ENCODE data around the gene ADGRD1. TPM values are rescaled to one million over a fixed set of nuclear protein-coding genes. Genes with fewer than 3 reads are reported as not detected.
"Not testable (repeated sequence)": the region's sequence is repeated elsewhere in the genome, so short reads cannot be mapped to it uniquely, and the experiment has no call there.

The ADGRD1 gene
- total RNA-seq, 1 donor from 2014 or later: not detected

DNA sequence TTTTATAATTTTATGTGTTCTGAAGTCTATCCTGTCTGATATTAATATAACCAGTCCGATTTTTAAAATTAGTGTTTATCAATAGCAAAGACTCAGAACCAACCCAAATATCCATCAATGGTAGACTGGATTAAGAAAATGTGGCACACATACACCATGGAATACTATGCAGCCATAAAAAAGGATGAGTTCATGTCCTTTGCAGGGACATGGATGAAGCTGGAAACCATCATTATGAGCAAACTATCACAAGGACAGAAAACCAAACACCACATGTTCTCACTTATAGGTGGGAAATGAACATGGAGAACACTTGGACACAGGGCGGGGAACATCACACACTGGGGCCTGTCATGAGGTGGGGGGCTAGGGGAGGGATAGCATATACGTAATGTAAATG is 16.2 kb upstream of the ADGRD1 start:
- not testable (repeated sequence) for DNase-seq (ENCODE audit: low read depth, low spot score)

DNA sequence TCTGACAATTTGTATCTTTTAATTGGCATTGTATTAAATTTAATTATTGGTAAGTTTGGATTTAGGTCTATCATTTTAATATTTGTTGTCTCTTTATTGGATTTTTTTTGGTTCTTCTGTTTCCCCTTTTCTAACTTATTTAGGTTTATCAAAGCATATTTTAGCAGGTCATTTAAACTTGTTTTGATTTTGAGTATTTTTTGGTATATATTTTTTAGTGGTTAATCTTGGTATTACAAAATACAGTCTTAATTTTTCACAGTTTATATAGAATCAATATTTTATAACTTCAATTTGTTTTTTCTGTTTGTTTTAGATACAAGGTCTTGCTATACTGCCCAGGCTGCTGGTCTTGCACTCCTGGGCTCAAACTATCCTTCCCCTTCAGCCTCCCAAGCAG is 15.5 kb upstream of the ADGRD1 start:
- DNase-seq (ENCODE audit: low read depth, low spot score): no peak

DNA sequence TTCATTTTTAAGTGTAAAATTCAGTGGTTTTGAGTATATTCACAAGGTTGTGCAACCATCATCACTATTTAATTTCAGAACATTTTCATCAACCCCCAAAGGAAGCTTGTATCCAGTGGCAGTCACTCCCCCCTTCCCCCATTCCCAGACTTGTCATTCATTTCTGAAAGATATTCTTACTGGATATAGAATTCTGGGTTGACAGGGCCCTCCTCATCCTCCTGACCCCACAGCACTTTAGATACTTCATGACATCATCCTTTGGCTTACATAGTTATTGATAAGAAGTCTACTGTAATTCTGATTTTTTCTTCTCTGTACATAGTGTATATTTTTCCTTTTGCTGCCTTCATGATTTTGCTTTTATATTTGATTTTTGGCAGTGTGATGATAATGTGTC is 8.8 kb upstream of the ADGRD1 start:
- no peak for DNase-seq (ENCODE audit: low read depth, low spot score)

DNA sequence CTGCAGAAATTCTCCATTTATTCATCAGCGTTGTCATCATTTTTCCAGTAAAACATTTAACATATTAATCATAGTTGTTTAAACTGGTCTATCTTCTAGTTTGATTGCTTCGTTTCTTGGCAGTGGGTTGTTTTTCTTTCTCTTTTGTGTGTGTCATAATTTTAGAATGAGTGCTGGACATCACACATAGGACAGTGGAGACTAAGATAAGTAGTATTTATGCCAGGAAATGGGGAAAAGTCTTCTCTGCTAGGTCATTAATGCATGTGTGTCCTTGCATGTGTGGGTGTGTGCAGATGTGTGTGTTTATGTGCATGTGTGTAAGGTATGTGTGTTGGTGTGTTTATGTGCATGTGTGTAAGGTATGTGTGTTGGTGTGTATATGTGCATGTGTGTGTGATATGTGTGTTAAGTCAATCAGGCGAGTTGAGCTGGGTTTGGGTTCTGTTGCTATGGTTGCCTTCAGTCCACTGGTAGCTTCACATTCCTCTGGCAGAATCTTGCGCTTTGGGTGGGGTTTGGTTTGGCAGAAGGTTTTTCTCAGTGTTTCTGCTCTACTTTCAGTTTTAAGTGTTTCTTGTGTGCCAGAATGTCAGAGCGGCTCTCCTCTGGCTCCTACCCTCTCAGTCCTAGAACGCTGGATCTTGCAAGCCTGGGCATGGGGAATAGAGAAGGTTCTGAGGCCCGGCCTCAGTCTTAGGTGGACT is 7.8 kb upstream of the ADGRD1 start:
- no peak for DNase-seq (ENCODE audit: low read depth, low spot score)

DNA sequence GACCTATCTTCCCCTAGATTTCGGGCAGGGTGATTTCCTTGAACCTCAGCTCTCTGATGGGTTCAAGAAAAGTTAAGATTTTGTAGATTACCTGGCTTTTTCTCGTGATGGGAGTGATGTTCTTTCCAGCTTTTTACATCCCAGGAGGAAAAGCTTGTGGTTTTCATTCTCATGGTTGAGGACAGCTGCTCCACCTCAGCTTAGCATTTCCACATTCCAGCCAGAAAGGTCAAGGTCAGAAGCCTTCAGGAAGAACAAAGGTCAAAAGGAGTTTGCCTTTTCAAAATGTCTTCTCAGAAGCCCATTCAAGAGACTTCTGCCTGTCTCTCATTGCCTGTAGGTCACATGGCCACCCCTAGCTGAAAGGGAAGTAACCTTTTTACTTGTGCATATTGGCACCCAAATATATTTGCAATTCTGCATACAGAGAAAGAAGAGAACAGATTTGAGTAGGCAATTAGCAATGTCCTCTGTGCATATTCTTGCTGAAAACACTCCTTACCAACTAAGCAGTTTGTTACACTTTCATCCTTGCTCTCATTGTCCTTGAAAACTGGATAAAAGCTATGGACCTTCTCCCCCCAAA is 6.6 kb upstream of the ADGRD1 start:
- DNase-seq (ENCODE audit: low read depth, low spot score): no peak

DNA sequence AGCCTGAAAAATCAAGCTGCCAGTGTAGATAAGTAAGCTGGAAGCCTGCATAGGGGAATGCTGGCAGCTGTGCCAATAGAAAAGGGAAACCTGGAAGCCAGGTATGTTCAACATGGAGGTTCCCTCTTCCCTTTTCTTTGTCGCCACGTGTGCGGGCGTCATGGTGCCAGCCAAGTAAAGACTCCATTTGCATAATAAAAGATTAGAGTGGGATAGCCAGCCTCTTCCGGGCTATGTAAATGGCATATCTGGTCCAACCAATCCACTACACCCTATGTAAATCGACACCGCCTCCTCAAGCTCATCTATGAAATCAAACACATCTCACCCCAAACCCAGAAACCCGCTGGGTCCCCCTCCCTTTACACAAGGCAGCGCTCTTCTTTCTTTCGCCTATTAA is 5.6 kb upstream of the ADGRD1 start:
- no peak for DNase-seq (ENCODE audit: low read depth, low spot score)

DNA sequence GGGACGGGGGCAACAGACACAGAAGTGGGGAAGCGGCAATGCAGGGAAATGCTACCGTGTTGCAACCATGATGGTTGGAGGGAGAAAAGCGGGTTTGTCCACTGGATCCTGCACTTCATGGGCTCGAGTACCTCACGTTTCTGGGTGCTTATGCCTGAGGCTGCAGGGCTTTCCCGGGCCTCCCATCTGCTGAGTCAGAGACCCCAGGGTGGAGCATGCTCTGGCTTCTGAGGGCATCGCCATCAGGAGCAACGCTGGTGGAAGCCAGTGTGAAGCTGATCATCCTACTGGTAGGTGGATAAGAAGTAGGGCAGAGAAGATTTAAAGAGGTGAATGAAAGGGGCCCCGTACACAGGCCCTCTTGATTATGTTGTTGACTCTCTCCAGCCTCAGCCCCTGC is 5.0 kb upstream of the ADGRD1 start:
- no peak for DNase-seq (ENCODE audit: low read depth, low spot score)

DNA sequence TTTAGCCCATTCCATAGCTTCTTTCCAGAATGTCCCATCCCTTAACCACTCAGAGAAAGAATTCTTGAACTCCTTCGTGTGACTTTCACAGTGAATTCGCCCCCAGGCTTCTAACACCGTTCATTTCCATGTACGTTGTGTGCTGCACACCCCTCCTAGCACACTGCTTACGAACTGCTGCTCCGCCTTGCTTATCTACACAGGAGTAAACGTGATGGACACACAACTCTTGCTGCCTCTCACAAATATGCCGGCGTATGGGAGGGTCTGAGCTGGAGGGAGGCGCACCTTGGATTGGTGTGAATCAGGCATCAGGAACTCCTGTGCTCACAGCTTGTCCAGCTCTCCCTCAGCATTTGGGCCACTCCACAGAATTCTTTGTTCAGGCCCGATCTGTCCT is 3.9 kb upstream of the ADGRD1 start:
- no peak for DNase-seq (ENCODE audit: low read depth, low spot score)

DNA sequence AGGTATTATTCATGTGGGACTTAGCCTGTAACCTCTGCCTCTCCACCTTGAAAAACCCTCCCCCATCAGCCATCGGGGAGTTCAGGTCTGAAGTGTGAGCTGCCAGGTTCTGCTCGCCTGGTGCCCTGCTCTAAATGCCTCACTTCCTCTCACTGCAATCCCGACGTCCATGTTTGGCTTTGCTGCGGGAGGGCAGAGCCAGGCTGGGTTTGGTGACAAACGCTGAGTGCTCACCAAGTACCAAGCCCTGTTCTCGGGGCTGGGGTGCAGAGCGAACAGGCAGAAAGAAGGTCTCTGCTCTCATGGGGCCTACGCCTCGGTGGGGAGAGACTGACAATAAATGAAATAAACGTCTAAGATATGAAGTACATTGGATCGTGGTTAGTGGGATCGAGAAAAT is 2.1 kb upstream of the ADGRD1 start:
- no peak for DNase-seq (ENCODE audit: low read depth, low spot score)

DNA sequence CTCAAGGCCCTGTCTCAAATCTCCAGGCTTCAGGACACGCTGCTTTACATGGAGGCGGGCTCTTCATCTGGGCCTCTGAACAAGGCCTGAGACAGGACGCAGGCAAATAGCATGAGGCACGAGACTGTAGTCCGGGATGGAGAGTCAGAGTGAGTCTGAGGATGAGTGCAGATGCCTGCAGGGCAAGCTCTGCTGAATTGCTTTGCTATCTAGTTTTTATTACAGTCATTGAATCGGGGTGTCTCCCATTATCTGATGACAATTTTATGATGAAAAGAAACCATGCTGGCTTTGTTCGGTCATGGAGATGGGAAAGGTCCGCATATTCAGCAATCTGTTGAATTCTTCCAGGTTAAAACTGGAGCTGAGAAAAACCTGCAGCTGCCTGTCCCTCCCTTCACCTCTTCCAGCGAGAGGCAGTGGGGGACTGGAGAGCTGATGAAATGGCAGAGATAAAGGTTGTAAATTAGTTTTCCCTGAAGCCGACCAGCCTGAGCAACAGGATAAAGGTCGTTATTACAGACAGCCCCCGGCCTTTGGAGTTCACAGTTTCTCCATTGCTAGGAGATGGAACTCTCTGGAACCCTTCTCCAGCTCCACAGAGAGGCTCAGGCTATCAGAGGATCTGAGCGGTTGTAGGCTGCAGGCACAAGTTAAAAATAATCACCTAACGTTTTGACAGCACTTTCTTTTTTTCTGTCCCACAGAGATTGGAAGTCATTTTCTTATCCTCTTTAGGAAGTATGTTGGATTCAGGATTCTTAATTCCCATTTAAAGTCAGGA is 1.3 kb upstream of the ADGRD1 start:
- no peak for DNase-seq (ENCODE audit: low read depth, low spot score)

DNA sequence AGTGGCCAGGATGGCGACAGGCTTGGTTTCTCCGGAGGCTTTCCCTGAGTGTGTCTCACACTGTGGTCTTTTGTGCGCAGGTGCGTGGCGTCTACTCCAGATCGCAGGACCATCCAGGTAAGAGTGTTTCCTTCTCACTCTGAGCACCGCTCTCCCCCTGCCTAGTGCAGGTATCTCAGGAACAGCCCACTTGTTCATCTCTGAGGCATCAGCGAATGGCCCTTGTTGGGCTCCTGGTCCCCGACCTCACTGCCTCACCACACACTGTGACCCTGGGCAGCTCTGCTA is 781 bp downstream of the ADGRD1 start:
- DNase-seq (ENCODE audit: low read depth, low spot score): no peak

DNA sequence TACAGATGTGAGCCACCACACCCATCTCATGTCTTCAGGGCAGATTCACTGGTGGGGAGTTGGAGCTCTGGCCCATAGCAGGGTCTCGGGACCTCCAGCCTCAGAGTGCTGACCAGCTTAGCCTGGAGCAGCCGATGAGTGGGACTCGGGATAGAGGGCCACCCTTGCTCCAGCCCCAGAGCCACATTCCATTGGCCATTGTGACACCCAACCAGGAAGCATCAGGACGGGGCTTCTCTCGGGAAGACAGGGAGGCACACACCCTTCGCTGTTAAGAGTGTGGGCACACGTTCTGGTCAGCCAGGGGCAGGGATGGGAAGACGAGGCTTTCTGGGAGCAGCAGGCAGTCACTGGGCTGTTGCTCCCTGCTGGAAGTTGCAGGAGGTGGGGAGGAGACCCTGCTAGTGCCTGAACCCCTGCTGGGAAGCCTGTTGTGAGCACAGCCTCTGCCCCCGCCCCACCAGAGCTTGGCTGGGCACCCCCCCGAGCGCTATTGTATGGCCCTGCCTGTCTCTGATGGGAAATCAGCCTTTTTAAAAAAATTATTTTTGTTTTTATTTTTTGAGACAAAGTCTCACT is 1.6 kb downstream of the ADGRD1 start:
- no peak for DNase-seq (ENCODE audit: low read depth, low spot score)

DNA sequence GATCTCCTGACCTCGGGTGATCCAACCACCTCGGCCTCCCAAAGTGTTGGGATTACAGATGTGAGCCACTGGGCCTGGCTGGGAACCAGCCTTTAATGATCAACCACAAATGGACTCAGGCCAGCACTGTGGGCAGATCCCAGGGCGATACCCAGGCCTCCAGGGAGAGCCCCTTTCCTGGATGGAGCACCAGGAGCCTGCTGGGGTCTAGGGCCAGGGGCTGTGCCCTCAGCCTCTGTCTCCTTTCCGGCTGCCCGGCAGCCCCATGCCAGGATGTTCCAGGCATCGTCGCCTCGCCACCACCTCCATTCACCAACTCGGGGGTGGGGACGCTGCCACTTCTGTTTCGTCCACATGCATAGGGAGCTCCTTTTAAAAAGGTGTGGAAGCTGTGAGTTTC is 2.3 kb downstream of the ADGRD1 start:
- no peak for DNase-seq (ENCODE audit: low read depth, low spot score)

DNA sequence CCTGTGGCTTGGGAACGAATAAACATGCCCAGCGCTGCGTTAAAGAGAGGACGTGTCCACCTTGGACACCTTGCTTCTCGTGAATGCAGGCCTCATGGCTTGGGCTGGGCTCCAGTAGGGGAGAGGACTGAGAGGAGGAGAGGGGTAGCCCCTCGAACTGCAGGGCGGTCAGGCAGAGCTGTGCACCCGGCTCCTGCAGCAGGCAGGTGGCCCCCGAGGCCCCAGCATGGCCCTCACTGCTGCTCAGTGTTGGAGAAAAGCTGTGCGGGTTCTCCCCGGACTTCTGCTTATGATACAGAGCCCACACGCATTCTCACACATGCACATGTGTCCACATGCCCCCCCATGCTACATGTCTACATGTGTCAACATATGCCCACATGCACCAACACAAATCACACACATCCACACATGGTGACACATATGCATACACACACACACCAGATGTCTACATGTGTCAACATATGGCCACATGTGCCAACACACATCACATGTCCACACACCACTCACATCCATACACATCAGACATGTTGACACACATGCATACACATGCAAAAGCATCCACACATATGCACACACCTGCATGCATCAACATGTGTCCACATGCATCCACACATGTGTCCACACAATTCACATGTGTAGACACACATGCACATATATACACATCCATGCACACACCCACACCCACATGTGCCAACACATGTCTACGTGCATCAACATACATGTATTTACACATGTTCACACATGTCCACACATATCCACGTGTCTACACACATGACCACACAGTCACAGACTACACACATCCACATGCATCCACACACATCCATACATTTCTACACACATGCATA is 3.0 kb downstream of the ADGRD1 start:
- DNase-seq (ENCODE audit: low read depth, low spot score): no peak

DNA sequence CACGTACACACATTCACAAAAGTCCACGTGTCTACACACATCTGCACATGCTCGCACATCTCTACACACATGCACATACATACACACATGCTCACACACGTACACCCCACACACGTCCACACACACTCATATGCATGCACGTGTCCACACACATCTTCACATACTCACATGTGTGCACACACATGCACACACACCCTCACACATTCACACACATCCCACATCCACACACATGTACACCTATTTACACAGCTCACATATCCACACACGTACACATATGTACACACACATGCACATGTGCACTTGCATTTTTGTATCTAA is 3.6 kb downstream of the ADGRD1 start:
- DNase-seq (ENCODE audit: low read depth, low spot score): no peak

DNA sequence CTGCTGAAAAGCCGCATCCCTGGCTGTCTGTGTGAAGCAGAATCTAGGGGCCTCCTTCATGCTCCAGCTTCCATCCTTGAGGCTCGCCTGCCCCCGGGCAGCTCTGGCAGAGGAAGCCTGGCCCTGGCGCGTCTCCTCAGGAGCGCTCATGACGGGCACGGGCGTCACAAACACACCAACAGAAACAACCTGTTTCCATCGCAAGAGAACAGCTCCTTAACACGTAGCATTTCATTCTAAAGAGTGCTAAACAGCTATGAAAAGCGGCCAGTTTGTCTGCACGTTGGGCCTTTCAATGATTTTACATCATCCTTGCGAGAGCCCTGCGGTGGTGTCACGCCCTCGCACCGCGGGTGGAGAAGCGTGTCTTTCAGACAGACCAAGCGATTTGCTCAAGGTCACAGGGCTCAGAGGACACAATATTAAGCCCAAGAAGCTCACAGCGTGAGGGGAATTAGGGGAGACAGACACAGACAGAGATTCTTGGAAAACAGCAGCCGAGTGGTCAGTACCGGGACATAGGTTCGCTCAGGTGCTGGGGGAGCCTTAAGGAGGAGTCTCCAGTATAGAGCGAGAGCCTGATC is 4.9 kb downstream of the ADGRD1 start:
- DNase-seq (ENCODE audit: low read depth, low spot score): no peak

DNA sequence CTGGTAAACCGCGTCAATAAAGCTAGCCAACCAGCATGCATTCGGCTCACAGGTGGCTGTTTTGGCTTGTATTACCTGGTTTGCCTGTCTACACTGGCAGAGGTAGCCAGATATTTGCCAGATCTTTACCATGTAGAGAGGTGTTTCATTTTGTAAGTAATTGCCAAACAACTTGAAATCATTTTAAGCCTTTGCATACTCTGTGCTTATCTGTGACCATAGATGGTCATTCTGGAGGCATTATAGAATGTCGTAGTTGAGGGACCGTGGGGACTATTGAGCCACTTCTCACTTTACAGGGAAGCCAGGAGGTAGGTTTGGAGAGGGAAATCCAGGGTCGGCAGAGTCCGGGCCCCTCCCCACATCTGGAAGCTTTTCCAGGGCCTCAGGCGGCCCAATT is 5.9 kb downstream of the ADGRD1 start:
- DNase-seq (ENCODE audit: low read depth, low spot score): no peak

DNA sequence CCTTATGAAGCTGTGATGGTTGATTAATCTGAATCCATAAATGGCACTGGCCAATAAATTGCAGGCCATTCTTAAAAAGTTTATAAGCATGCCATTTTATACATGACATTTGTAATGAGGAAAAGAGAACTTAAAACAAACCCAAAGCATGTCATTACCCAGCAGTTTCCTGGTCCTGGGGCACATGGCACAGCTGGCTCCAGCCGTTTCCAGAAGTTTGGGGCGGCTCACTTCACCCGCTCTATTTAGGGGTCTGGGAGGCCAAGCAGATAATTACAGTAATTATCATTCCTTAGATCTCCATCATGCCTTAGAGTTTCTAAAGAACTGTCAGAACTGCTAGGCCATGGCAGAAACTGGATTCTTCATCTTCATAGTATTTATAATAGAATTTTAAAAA is 6.4 kb downstream of the ADGRD1 start:
- no peak for DNase-seq (ENCODE audit: low read depth, low spot score)

DNA sequence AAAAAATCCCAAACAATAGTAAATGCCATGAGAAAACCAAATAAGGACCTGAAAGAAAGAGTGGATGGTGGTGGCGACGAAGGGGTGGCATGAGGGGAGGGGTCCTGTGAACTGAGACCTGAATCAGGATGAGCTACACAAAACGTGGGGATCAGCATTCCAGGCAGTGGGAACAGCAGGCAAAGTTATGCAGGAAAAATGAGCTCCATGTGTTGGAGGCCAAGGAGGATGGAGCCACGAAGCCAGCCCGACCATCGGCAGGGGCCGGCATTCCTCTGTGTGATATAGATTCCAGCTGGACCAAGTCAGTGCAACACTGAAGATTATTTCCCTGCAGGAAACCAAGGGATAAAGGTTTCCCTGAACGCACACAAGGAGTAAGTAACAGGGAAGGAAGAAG is 7.1 kb downstream of the ADGRD1 start:
- DNase-seq (ENCODE audit: low read depth, low spot score): no peak

DNA sequence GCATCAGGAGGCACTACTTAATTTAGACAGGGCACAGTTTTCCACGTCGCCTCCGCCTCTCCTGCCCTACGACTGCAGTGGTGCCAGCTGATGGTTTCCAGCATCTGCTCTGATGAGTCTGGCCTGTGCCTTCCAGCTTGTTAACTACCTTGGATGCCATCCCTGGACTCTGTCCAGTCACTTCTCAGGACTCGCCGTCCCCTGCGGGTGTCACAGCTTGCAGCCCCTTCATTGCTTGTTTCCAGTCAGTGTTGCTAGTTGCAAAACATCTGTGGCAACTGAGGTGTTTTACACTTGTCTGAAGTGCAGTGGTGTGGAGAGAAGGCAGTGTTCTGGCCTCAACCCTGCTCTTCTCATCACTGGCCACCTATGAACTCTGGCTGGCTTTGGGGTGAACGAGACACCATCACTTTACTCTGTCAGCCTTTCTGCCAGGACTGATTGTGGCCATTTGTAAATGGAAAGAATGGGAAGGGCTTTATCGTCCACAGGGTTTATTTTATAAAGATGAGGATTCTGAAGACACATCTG is 8.3 kb downstream of the ADGRD1 start:
- no peak for DNase-seq (ENCODE audit: low read depth, low spot score)

DNA sequence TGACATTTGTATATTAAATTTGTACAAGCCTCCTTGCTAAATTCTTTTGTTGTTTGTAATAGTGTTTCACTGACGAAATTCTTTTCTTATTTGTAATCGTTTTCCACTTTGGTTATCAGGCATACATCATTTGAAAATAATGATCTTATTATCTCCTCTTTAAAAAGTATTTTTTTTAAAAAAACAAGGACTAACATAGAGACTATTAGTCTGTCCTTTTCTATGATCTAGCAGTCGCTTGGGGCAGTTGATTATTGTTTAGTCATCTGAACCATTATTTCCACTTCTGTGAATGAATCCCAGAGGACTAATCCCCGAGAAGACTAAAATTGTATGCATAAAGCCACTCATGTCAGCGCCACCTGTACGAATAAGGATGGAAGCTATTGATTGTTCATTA is 11.5 kb downstream of the ADGRD1 start:
- DNase-seq (ENCODE audit: low read depth, low spot score): no peak

All from pulmonary artery endothelial cell (primary cell).